PC-9 (cell line): Measurements from ENCODE around the gene GLRX2. TPM values are rescaled to one million over a fixed set of nuclear protein-coding genes. Genes with fewer than 3 reads are reported as not detected.
"Not testable (repeated sequence)": the region's sequence is repeated elsewhere in the genome, so short reads cannot be mapped to it uniquely, and the experiment has no call there.

Experiments used
- BruUV-seq: library from RNA; stranded (reverse); fragments of 400-500 nt; replicated peaks from 2 replicates; lab custom pipeline; 2021; lab: Mats Ljungman, UMichigan
- CTCF ChIA-PET: fragments of 300-600 bp; sonication (Branson Sonifier 250); formaldehyde crosslinking; loops from one replicate; lab custom pipeline; 2022; ENCODE audit warnings: antibody characterized with exemption; lab: Charles Lee
- POLR2A ChIA-PET: fragments of 300-600 bp; sonication (Branson Sonifier 250); formaldehyde crosslinking; loops from one replicate; lab custom pipeline; 2022; ENCODE audit warnings: antibody characterized with exemption; ENCODE audit not compliant: unreplicated experiment; lab: Charles Lee
- DNase-seq, 2 experiments: peaks; one replicate each; pipeline versions ENCODE4 v3.0.0 to v3.0.0-alpha.2; 2015 to 2022; ENCODE audit warnings: mixed read lengths in 1 of 2
- H2AFZ ChIP-seq: fragments of 200-600 bp; sonication (generic); 2 replicates; pipeline ENCODE4 v1.8.1; 2017; ENCODE audit warnings: antibody characterized with exemption
- H3F3A ChIP-seq: fragments of 200-600 bp; sonication (generic); 2 replicates; pipeline ENCODE4 v1.8.1; 2017; ENCODE audit warnings: antibody characterized with exemption, mild to moderate bottlenecking, low read depth; ENCODE audit not compliant: insufficient read depth
- H3K27ac ChIP-seq: fragments of 200-600 bp; sonication (generic); 2 replicates; pipeline ENCODE4 v1.6.1; 2016; ENCODE audit warnings: mixed run types
- H3K27me3 ChIP-seq: fragments of 200-600 bp; sonication (generic); 2 replicates; pipeline ENCODE4 v1.6.1; 2016; ENCODE audit warnings: low read depth, mixed run types; ENCODE audit not compliant: insufficient read depth
- H3K36me3 ChIP-seq: fragments of 200-600 bp; sonication (generic); 2 replicates; pipeline ENCODE4 v1.6.1; 2016; ENCODE audit warnings: low read depth, mixed run types
- H3K4me1 ChIP-seq: fragments of 200-600 bp; sonication (generic); replicated peaks from 2 replicates; pipeline ENCODE4 v1.6.1; 2016; ENCODE audit warnings: mixed run types; ENCODE audit not compliant: insufficient read depth
- H3K4me2 ChIP-seq: fragments of 200-600 bp; sonication (generic); 2 replicates; pipeline ENCODE4 v1.6.1; 2017; ENCODE audit warnings: mixed run types
- H3K4me3 ChIP-seq: fragments of 200-600 bp; sonication (generic); 2 replicates; pipeline ENCODE4 v1.6.1; 2016; ENCODE audit warnings: mixed run types
- H3K79me2 ChIP-seq: fragments of 200-600 bp; sonication (generic); 2 replicates; pipeline ENCODE4 v1.6.1; 2017; ENCODE audit warnings: low read depth, mixed run types
- H3K9me2 ChIP-seq: fragments of 200-600 bp; sonication (generic); 2 replicates; pipeline ENCODE4 v1.8.1; 2017; ENCODE audit warnings: mild to moderate bottlenecking; ENCODE audit not compliant: insufficient read depth
- H3K9me3 ChIP-seq: fragments of 200-600 bp; sonication (generic); 2 replicates; pipeline ENCODE4 v1.8.1; 2016; ENCODE audit warnings: low read depth; ENCODE audit not compliant: insufficient read depth
- H4K20me1 ChIP-seq: fragments of 200-600 bp; sonication (generic); 2 replicates; pipeline ENCODE4 v1.8.1; 2017; ENCODE audit not compliant: insufficient read depth
- EZH2 ChIP-seq: fragments of 200-600 bp; sonication (generic); IDR thresholded peaks from 2 replicates; pipeline ENCODE4 v1.8.0; 2017; ENCODE audit warnings: antibody characterized with exemption, low read depth
- intact Hi-C: fragments of 100-400 bp; cut with micrococcal nuclease; formaldehyde crosslinking; loops from one replicate; pipeline ENCODE4 v1.10.0; 2022; ENCODE audit not compliant: unreplicated experiment
- microRNA-seq: library from miRNA; unstranded; fragments of <30 nt; microRNA quantifications from one replicate; pipeline ENCODE4 v1.2.0, GENCODE V29; 2021; ENCODE audit warnings: borderline number of aligned reads, borderline replicate concordance
- total RNA-seq: library from RNA; stranded (reverse); gene quantifications from 2 replicates; pipeline ENCODE4 v1.2.3, GENCODE V29; 2021
- TF ChIP-seq, protein P1 (sequence below): fragments of 200-600 bp; sonication (generic); conservative IDR thresholded peaks from 2 replicates; pipeline ENCODE4 v1.6.1; 2017; ENCODE audit warnings: mixed run types, antibody characterized with exemption, mild to moderate bottlenecking, moderate library complexity

Gene GLRX2
- total RNA-seq, 1 experiment from 2014 or later: 16.7 TPM

- Histone ChIP-seq H2AFZ (no peak overlapping the region), H3K79me2 (peaks cover 74% of the 10 kb centered on the region), H3K27me3 (no peaks in the 10 kb centered on the region), H3K4me1 (peaks cover 11% of the 10 kb centered on the region), H4K20me1 (peaks cover 16% of the 10 kb centered on the region), H3K36me3 (peaks cover 23% of the 10 kb centered on the region; the same call in 1 of the 2 replicates), H3K4me2 (no peak overlapping the region), H3K27ac (no peak overlapping the region), H3K9me3 (no peaks in the 10 kb centered on the region), H3K9me2 (no peaks in the 10 kb centered on the region), H3K4me3 (no peak overlapping the region), H3F3A (0 out of 2 replicates have a peak, but pooled peaks cover 5% of the 10 kb centered on the region)
- no TSS peak for BruUV-seq
- intact Hi-C loops: no loop called here
- POLR2A ChIA-PET: no interaction called here
- no peak for TF ChIP-seq EZH2
- TF ChIP-seq, protein P1, sequence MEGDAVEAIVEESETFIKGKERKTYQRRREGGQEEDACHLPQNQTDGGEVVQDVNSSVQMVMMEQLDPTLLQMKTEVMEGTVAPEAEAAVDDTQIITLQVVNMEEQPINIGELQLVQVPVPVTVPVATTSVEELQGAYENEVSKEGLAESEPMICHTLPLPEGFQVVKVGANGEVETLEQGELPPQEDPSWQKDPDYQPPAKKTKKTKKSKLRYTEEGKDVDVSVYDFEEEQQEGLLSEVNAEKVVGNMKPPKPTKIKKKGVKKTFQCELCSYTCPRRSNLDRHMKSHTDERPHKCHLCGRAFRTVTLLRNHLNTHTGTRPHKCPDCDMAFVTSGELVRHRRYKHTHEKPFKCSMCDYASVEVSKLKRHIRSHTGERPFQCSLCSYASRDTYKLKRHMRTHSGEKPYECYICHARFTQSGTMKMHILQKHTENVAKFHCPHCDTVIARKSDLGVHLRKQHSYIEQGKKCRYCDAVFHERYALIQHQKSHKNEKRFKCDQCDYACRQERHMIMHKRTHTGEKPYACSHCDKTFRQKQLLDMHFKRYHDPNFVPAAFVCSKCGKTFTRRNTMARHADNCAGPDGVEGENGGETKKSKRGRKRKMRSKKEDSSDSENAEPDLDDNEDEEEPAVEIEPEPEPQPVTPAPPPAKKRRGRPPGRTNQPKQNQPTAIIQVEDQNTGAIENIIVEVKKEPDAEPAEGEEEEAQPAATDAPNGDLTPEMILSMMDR: no peak
- no peak for DNase-seq
- CTCF ChIA-PET: no interaction called here
Measured at GRCh38 chr1:193054169-193054675, 51.0 kb downstream of the GLRX2 start.

DNA sequence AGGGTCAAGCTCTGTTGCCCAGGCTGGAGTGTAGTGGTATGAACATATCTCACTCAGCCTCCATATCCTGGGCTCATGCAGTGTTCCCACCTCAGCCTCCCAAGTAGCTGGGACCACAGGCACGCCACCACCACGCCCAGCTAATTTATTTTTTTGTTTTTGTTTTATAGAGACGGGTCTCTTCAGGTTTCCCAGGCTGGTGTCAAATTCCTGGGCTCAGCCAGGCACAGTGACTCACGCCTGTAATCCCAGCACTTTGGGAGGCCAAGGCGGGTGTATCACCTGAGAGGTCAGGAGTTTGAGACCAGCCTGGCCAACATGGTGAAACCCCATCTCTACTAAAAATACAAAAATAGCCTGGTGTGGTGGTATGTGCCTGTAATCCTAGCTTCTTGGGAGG, 56.3 kb downstream of the GLRX2 start:
- Histone ChIP-seq H4K20me1 (peaks cover 16% of the 10 kb centered on the region), H3K36me3 (peaks cover 44% of the 10 kb centered on the region), H3K79me2 (peaks cover 22% of the 10 kb centered on the region)
- H3K9me2 ChIP-seq, H3K9me3 ChIP-seq, H3K4me3 ChIP-seq, DNase-seq, POLR2A ChIA-PET, CTCF ChIA-PET, H3F3A ChIP-seq, H3K27me3 ChIP-seq, intact Hi-C loops, H2AFZ ChIP-seq, H3K27ac ChIP-seq, H3K4me2 ChIP-seq, H3K4me1 ChIP-seq, BruUV-seq: not testable (repeated sequence)

Small RNA genes within 50 kb of the gene (microRNA-seq; reads per million reads assigned to microRNA genes)
- not detected for gene MIR1278

Other genes starting within 250 kb of the GLRX2 start
- 37.0 and 49.3 TPM in 2 replicates for gene UCHL5, start 46.1 kb downstream of the GLRX2 start, total RNA-seq
- gene RO60, start 45.8 kb downstream of the GLRX2 start, total RNA-seq: 40.4 and 49.2 TPM in 2 replicates
- gene CDC73, start 16.6 kb upstream of the GLRX2 start, total RNA-seq: 39.6 and 47.1 TPM in 2 replicates
- gene B3GALT2, start 81.2 kb upstream of the GLRX2 start, total RNA-seq: not detected in 2 replicates